Measurements from ENCODE around the gene NIPBL. TPM values are rescaled to one million over a fixed set of nuclear protein-coding genes. Genes with fewer than 3 reads are reported as not detected.

NIPBL gene
- 11.2 to 15.5 TPM (median 11.5 TPM) in 5 replicates for total RNA-seq (2022; extraction: Qiagen RNA extraction)

GRCh38 chr5:36876299-36876964, at the start of gene NIPBL:
Gene NIPBL, plus strand, starts transcription at chr5:36876769. Its CDS starts 76,928 bp downstream, at chr5:36953697.

Data from A549 treated with AZD2906 at 1 μM for 4 hours (cell line).